ENCODE data around the gene ZBTB48.
A peak's percentile ranks its signal among the peaks of the same experiment; 100 is the strongest.

Gene ZBTB48

DNA sequence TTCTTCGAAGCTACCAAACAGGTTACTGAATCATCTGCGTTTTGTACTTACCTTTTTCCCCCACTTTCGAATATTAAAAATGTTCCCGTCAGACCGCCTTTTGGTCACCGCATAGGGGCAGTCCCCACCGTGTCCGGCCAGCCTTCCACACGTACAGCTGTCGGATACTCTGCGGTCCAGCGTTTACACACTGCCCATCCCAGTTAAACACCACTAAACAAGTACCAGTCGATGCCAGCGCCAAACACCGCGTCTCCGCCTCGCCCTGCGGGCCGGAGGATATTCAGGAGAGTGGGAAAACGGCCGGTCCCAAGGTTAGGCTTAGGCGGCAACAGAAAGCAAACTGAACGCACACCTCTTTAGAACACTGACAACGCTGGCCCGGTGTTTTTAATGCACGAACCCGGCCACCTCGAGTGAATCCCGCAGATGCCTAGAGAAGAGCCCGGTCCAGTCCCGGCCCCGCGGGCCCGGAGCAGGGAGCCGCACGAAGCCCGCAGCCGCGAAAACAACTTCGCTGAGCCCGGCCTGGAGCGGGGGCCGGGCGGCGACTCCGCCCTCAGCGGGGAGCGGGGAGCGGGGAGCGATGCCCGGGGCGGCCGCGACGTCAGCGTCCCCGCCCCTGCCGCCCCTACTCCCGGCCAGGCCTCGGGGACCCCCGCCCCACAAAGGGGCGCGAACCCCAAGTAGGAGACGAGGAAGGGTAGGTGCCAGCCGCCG, 33.0 kb downstream of the ZBTB48 start:
- DNase-seq (ENCODE audit: low read depth in 2 of 2, low spot score in 1 of 2), result no peak

- DNase-seq (ENCODE audit: low read depth in 2 of 2, low spot score in 1 of 2), result peak; percentile 98 to 100
Measured at GRCh38 chr1:6613361-6614018, 33.7 kb downstream of the ZBTB48 start, which contains the start of gene PHF13. Gene PHF13, plus strand, starts transcription at chr1:6613731. Its CDS starts 336 bp downstream, at chr1:6614067.

- no peak for DNase-seq (ENCODE audit: low read depth in 2 of 2, low spot score in 1 of 2)
Measured at GRCh38 chr1:6614019-6614928, 34.5 kb downstream of the ZBTB48 start.

DNA sequence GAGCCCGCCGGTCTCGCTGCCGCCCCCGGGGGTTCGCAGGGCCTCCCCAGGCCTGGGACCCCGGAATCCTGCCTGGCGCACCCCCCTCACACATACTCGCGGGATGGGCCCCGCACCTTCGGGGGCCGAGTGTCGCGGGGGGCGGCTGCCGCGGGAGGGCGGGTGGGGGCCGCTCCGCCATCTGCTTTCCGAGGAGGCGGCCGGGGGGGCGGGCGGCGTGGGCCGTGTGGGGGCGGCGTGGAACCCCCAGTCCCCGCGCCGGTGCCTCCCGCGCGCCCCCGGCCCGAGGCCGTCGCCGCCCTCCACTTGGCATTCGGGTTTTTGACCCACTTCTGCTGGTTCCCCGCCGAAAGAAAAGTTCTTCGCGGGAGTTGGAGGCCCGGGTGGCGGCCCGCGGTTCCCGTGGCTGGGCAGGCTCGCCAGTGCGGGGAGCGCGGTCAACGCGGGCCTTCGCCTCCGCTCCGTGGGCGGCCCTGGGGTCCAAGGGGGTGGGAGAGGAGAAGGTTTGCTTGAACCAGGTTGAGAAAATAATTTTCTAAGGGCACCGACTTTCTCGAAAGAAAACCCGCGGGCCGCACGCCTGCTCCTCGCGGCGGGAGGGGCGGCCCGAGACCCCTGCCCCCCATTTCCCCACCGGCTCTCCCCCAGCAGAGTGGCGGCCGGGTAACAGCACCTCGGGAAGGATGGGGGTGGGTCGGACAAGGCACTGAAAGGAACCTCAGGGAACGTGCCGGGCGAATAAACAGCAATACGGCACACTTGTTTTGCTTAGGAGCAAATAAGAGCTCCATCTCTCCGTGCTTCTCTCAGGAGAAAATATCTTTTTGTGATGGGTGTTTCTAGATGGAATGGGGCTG, 35.4 kb downstream of the ZBTB48 start:
- no peak for DNase-seq (ENCODE audit: low read depth in 2 of 2, low spot score in 1 of 2)

GRCh38 chr1:6619045-6619444, 39.3 kb downstream of the ZBTB48 start:
- no peak for DNase-seq (ENCODE audit: low read depth in 2 of 2, low spot score in 1 of 2)

GRCh38 chr1:6621429-6622391, 41.9 kb downstream of the ZBTB48 start:
- DNase-seq (ENCODE audit: low read depth in 2 of 2, low spot score in 1 of 2), result no peak

DNA sequence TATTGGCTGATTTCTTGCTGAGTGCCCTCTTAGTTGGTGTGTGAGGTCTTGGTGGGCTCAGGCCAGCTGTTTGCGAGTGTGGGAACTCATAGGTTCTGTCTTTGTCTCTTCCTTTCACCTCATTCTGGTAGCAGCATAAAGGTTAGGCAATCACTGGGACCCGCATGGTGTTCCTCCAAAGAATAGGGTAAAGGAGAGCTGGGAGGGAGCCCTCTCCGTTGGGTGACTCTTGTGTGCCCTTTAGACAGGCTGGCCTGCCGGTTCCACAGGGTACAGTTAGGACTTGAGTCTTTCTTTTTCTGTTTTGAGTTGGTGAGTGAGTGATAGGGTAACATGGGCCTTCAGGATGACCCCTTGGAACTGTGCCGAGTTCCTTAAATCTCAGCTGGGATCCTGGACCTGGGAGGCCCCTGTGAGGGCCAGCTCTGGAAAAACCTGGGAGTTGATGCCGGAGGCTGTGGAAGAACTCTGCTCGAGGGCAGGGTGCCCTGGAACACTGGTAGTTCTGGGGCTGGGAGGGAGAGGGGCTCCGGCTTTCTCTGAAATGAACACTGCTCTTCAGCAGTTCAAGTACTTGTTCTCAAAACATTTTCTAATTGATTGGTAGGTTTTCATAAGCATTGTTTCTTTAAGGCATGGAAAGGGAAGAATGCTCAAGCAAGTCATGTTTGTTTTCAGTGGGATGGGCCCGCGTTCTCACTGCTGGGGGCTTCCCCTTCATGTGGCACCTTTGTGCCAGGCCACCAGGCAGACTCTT, 42.8 kb downstream of the ZBTB48 start:
- no peak for DNase-seq (ENCODE audit: low read depth in 2 of 2, low spot score in 1 of 2)

GRCh38 chr1:6623269-6623965, 43.6 kb downstream of the ZBTB48 start:
- DNase-seq (ENCODE audit: low read depth in 2 of 2, low spot score in 1 of 2), result no peak

- DNase-seq (ENCODE audit: low read depth in 2 of 2, low spot score in 1 of 2), result peak; percentile 74 to 80
Measured at GRCh38 chr1:6624710-6625583, 45.2 kb downstream of the ZBTB48 start, which contains the start of gene THAP3. Gene THAP3, plus strand, starts transcription at chr1:6624868. Its CDS starts 351 bp downstream, at chr1:6625219.

GRCh38 chr1:6625584-6626149, 45.9 kb downstream of the ZBTB48 start:
- no peak for DNase-seq (ENCODE audit: low read depth in 2 of 2, low spot score in 1 of 2)

GRCh38 chr1:6627031-6627430, 47.2 kb downstream of the ZBTB48 start:
- DNase-seq (ENCODE audit: low read depth in 2 of 2, low spot score in 1 of 2), result no peak

DNA sequence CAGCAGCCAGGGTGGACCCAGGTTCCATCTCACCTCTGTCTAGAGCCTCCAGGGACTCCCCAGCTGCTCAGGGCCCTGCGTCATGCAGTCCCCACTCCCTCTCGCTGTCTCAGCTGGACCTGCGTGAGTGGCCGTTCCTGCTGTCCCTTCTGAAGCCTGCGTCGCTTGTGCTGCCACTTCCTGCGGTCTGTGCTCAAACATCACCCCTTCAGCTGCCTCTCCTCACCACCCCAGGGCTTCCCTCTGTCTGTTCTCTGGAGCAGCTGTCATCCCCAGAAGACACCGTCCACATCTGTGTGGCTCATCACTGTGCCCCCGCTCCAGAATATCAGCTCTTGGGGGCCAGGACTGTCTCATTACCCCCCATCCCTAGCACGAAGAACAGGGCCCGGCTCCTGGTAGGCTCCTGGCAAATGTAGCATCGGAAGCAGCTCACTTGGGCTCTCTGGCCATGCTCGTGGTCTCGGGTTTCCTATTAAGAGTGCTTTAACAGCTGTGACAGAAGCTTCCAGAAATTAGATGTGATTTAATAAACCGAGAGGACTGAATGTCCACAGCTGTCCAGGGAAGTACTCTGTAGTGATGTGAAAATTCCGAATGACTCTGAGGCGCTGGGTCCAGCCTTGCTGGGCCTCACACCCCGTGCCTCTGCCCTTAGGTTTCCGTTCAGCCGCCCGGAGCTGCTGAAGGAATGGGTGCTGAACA, 48.2 kb downstream of the ZBTB48 start:
- DNase-seq (ENCODE audit: low read depth in 2 of 2, low spot score in 1 of 2), result no peak

DNA sequence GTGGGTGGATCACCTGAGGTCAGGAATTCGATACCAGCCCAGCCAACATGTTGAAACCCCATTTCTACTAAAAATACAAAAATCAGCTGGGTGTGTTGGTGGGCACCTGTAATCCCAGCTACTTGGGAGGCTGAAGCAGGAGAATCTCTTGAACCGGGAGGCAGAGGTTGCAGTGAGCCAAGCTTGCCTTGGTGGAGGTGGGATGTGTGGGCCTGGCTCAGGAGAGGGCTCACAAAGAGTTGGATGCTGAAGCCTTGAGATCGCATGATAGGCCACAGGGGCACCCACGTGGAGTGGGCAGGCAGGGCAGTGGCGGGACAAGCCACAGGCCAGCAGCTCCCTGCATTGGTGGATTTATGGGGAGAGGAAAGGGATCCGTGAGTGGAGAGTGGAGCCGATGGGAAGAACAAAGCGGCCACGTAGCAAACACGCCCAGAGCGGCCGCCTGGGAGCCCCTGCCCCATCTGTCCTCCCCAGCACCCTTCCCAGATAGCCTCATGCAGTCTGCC, 49.2 kb downstream of the ZBTB48 start:
- no peak for DNase-seq (ENCODE audit: low read depth in 2 of 2, low spot score in 1 of 2)

DNA sequence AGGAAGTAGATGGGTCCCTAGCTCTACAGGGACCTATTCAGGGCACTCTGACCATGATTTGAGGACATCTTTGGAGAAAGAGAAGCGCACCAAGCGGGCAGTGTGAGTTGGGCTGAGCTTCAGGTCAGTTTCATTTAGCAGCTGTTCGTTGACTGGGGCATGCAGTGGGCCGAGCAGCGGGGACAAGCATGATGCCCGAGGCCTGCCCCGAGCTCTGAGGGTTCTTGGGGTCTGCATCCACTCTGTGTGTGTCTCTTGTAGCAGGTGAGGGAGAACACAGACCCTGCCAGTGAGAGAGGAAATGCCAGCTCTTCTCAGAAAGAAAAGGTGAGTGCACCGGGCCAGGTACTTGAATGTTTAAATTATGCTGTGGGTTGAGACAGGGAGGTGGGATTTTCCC, 50.2 kb downstream of the ZBTB48 start:
- no peak for DNase-seq (ENCODE audit: low read depth in 2 of 2, low spot score in 1 of 2)

DNA sequence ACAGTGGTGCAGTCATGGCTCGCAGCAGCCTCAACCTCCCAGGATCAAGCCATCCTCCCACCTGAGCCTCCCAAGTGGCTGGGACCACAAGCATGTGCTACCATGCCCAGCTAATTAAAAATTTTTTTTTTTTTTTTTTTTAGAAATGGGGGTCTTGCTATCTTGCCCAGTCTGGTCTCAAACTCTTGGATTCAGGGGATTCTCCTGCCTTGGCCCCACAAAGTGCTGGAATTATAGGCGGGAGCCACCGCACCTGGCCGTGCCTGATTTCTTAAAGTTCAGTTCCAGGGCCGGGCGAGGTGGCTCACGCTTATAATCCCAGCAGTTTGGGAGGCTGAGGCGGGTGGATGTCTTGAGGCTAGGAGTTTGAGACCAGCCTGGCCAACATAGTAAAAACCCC, 51.3 kb downstream of the ZBTB48 start:
- DNase-seq (ENCODE audit: low read depth in 2 of 2, low spot score in 1 of 2), result no peak
